Measurements from ENCODE around the gene PRR16.

DNA sequence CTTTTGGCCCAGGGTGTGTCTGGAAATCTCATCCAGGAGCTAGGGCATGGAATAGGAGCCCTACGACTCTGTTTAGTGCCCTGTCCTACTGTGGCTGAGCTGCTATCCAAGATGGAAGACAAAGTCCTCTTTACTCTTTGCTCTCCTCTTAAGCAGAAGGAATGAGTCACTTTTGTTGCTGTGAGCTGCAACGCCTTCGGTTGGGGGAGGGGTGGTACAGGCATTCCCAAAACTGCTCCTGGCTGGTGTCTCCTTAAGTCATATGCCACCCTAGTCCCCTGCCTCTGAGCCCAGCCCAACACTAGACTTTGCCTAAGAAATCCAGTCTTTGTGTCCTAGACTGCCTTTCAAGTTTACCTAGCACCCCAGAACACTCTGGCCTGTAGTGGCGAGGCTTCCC, 99.9 kb downstream of the PRR16 start:
- TF ChIP-seq, protein P1, sequence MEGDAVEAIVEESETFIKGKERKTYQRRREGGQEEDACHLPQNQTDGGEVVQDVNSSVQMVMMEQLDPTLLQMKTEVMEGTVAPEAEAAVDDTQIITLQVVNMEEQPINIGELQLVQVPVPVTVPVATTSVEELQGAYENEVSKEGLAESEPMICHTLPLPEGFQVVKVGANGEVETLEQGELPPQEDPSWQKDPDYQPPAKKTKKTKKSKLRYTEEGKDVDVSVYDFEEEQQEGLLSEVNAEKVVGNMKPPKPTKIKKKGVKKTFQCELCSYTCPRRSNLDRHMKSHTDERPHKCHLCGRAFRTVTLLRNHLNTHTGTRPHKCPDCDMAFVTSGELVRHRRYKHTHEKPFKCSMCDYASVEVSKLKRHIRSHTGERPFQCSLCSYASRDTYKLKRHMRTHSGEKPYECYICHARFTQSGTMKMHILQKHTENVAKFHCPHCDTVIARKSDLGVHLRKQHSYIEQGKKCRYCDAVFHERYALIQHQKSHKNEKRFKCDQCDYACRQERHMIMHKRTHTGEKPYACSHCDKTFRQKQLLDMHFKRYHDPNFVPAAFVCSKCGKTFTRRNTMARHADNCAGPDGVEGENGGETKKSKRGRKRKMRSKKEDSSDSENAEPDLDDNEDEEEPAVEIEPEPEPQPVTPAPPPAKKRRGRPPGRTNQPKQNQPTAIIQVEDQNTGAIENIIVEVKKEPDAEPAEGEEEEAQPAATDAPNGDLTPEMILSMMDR (conservative IDR thresholded peaks at IDR 0.05), result no peak
- no peak for TF ChIP-seq EZH2 (IDR thresholded peaks at IDR 0.05; ENCODE audit: low read depth)
